K562 treated with DMSO at 1 percent for 48 hours (cell line): Measurements from ENCODE around the gene CCDC78. TPM values are rescaled to one million over a fixed set of nuclear protein-coding genes. Genes with fewer than 3 reads are reported as not detected.

Experiments used
- total RNA-seq: library from RNA; unstranded; fragments of 300-600 nt; gene quantifications from 2 replicates; pipeline ENCODE4 v1.2.3, GENCODE V29; 2022; ENCODE audit warnings: low replicate concordance; ENCODE audit errors: extremely low read depth

Gene CCDC78
- not detected in 2 replicates for total RNA-seq

DNA sequence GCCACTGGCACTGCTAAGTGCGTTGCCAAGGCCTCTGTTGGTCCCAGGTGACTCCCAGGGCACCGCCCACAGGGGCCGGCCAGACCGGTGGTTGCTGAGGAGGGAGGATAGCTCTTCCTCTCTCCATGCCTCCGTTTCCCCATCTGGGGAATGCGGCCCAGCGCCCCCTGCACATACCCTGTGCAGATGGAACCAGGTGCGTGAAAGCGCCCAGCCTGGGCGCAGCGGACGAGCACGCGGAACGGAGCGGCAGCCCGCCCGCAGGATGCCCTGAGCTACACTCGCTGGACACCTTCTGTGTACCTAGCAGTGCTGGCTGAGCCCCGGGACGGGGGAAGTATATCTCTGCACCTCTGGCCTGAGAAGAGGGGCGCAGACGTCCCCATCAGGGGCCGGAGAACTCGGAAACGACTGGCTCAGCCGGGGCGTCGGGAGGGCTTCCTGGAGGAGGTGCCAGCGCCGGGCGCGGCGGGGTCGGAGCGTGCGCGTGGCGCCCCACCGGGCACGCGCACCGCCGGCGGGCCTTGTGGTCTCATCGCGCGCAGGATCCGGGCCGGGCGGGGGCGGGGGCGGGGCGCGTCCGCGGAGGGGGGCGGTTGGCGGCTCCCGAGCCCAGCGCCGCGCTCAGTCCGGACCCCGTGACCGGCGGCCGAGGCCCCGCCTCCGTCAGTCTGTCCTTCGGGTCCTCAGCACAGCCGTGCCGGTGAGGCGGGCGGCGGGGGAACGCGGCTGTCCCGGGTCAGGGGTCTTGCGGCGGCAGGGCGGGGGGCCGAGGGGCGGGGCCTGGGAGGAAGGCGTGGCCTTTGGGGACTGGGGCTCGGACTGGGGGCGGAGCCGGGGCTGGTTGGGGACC lies at the start of gene CCDC78, which contains the start of gene HAGHL:
Gene CCDC78, minus strand, starts transcription at position 6 of the 853 bp plus-strand sequence. CDS start 76 bp downstream, outside the sequence.
Gene HAGHL, plus strand, starts transcription at position 669 of the 853 bp plus-strand sequence. CDS start 404 bp downstream, outside the sequence.

DNA sequence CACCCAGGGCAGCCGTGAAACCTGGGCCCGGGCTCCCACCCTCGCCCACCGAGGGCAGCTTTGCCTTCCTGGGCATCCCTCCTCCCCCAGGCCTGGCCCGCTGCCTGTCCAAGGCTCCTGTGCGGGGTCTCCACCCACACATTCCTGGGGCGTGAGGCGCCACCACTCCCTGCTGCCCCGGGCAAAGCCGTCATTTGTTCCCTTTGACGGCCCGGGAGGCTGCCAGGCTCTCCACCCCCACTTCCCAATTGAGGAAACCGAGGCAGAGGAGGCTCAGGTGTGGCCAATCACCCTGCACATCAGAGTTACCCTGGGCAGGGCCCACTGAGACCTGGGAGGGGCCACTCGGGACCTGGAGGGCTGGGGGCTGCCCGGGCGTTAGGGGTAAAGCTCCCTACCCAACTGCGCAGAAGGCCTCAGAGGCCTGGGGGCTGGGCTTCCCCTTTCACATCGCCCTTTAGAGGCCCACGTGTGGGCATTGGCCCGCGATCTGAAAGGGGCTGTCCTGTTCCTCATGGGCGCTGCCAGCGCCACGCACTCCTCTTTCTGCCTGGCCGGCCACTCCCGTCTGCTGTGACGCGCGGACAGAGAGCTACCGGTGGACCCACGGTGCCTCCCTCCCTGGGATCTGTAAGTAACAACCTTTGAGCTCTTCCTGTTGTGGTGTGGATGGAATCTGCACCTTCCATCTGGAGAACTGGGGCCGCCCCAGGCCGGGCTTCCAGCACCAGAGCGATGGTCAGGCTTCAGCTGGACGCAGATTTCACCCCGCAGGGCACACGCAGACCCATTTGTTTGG lies 34.5 kb upstream of the CCDC78 start, which contains the start of gene MSLN:
Gene MSLN, plus strand, starts transcription at position 190 of the 799 bp plus-strand sequence. CDS start 1,947 bp downstream, outside the sequence.

DNA sequence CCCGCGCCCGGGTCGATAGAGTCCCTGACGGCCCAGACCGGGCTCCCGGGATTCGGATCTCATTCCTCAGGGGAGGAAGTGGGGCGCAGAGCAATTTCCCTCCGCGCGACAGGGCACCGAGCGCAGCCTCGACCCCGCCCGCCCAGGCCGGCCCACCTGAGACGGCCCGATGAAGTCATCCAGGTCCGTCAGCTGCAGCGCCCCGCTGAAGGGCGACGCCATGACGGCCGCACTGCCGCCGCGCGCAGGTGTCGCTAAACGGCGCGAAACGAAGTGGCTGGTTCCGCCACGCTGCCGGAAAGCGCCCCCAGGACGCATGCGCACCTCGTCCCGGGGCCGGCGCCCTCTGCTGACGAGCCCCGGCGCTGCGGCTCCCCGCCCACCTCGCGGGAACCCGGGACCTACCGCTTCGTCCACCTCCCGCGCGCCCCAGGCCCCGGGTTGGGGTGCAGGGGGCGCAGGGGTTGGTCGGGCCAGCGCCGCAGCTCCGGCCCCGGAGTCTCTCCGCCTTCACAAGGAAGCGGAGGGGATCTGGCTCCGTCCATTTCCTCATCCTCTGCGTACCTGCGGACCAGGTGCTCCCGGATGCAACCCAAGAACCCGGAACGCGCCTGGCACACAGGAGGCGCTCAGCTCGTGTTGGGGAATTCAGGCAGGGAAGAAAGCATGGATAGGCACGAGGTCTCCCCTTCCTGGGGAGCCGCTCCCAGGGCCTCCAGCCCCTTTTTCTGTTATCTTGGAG lies 14.7 kb upstream of the CCDC78 start, which contains the start of gene CIAO3:
Gene CIAO3, minus strand, starts transcription at position 234 of the 742 bp plus-strand sequence. Its CDS starts 12 bp downstream, at position 222.

DNA sequence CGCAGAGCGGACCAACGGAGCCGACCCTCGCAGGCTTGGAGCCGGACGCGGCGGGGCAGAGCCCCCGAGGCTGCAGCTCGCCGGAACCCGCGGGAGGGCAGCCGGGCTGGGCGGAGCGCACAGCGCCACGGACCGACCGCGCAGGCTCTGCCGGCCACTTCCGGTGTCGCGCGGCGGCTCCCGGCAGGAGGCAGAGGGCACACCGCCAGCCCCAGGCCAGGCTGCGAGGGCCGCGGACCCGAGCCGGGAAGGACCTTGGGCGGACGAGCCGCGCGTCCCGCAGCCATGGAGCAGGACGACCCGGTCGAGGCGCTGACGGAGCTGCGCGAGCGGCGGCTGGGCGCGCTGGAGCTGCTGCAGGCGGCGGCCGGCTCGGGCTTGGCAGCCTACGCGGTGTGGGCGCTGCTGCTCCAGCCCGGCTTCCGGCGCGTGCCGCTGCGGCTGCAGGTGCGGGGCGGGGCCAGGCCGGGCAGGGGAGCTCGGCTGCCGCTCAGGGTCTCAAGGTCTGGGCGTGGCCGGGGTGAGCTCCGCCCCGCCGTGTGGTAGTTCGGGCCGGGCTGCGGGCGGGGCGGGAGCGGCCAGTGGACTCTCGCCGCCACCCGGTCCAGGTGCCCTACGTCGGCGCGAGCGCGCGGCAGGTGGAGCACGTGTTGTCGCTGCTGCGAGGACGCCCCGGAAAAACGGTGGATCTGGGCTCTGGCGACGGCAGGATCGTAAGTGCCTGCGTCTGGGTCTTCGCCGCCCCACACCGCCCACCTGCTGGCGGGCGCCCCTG lies 5.1 kb downstream of the CCDC78 start, which contains the start of gene ANTKMT:
Gene ANTKMT, plus strand, starts transcription at position 157 of the 775 bp plus-strand sequence. Its CDS starts 129 bp downstream, at position 286.

DNA sequence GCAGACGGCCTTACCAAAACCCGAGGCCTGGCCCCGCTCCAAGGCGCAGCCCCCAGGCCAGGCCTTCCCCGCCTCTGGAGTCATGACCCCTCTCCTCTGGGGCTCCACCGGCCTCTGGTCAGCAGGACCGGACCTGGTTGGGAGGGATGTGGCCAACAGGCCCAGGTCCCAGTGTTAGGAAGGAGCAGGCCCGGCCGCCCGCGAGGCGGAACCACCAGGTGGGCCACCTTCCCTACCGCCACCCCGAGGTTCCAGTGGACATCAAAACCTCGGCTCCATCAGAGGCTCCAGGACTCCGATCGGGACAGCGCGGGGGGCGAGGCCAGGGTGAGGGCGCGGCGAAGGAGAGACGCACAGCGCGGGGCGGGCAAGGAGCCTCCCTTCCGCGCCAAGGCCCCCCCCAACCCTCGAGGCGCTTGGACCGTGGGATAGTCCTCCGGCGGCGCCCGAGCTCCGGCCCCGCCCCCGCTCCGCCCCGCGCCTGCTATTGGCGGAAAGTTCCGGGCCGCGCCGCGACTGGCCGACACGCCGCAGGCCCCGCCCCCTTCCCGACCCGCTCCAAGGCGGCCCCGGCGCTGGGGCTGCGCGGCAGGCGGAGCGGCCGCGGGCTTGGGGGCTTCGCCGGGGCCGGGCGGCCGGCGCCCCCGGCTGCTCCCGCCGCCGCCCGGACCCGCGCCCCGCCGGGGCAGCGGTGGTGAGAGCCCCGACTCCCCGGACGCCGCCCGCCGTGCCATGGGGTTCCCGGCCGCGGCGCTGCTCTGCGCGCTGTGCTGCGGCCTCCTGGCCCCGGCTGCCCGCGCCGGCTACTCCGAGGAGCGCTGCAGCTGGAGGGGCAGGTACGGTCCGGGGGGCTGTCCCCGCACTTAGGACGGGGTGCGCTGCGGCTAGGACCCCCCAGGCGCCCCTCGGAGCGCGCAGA lies 11.4 kb downstream of the CCDC78 start, which contains the start of gene METRN:
Gene METRN, plus strand, starts transcription at position 561 of the 919 bp plus-strand sequence. Its CDS starts 172 bp downstream, at position 733.

DNA sequence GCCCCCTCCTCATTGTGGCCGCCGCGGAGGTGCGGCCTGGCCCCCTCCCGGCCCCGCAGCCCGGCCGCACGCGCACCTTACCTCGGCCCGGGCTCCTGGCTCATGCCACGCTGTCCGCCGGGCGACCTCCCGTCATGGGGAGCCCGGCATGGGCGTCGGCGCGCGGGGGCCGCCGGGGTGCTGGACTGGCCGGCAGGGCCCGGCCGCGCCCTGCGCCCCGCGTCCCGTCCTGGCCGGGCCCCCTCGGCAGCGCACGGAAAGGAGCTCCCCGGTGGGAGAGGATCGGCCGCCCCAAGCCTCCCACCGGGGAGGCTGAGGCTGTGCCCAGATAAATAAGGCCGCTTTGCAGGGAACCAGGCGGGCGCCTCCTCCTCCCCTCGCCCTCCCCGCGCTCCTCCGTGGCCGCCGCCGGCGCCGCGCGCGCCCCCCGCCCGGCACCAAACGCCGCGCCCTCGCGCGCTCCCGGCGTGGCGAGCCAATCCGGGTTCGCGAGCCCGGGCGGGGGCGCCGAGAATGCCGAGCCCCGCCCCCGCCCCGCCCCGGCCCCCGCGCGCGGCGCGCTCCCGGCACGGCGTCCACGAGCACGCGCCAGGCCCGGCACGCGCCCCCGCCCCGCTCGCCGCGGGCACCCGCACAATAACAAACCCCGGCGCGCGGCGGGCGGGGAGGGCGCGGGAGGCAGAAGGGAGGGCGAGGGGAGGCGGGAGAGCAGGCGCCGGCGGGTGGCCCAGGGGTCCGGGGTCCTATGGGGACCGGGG lies 20.6 kb downstream of the CCDC78 start, which contains the start of gene FBXL16:
Gene FBXL16, minus strand, starts transcription at position 371 of the 758 bp plus-strand sequence. CDS start 8,396 bp downstream, outside the sequence.

DNA sequence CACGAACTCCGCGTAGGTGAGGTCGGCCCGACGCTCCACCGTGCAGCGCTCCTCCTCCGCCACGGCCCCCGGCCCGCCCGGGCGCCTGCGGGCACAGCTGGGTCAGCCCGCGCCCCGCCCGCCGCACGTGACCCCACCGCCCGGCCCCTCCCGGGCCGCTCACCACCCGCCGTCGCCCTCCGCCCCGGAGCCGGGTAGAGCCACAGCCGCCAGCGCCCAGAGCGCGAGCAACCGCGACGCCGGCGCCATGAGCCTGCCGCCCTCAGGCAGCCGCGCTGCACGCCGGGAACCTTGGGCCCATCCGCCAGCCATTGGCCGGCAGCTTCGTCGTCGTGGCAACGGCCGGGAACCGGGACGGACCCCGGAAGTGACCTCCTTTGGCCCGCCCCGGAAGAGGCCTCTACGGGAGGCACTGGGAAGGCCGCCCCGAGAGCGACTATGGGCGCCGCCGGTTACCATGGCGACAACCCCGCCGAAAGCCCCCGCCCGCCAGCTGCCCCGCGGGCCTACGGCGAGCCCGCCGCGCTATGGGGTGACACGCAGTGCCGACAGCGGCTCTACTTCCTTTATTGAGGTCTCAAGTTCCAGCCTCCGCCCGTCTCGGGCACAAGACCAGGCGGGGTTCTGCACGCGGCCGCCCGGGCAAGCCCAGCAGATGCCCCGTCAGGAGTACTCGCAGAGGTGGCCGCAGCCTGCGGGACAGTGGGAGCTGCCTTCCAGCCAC lies 42.0 kb downstream of the CCDC78 start, which contains the start of gene JMJD8:
Gene JMJD8, minus strand, starts transcription at position 264 of the 724 bp plus-strand sequence. Its CDS starts 15 bp downstream, at position 249.

DNA sequence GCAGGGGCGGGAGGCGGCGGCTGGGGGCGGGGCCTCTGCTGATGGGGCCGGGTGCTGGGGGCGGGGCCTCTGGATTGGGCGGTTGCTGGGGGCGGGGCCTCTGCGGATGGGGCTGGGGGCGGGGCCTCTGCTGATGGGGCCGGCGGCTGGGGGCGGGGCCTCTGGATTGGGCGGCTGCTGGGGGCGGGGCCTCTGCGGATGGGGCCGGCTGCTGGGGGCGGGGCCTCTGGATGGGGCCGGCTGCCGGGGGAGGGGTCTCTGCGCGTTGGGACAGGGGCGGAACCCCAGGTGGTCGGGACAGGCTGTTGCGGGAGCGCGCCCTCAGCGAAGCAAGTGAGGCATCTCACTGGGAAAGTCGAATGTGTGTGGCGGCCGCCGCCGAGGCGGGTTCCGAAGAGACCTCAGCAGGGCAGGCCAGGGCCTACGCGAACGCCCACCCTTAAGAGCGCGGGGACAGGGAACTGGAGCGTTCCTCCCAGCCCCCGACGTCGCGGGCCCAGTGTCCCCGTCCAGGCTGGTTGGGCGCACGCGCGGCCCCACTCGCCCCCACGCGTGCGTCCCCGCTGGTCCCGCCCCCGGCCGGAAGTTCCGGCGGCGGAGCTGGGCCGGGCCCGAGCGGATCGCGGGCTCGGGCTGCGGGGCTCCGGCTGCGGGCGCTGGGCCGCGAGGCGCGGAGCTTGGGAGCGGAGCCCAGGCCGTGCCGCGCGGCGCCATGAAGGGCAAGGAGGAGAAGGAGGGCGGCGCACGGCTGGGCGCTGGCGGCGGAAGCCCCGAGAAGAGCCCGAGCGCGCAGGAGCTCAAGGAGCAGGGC lies 46.2 kb downstream of the CCDC78 start, which contains the start of gene STUB1:
Gene STUB1, plus strand, starts transcription at position 597 of the 811 bp plus-strand sequence. Its CDS starts 116 bp downstream, at position 713.

DNA sequence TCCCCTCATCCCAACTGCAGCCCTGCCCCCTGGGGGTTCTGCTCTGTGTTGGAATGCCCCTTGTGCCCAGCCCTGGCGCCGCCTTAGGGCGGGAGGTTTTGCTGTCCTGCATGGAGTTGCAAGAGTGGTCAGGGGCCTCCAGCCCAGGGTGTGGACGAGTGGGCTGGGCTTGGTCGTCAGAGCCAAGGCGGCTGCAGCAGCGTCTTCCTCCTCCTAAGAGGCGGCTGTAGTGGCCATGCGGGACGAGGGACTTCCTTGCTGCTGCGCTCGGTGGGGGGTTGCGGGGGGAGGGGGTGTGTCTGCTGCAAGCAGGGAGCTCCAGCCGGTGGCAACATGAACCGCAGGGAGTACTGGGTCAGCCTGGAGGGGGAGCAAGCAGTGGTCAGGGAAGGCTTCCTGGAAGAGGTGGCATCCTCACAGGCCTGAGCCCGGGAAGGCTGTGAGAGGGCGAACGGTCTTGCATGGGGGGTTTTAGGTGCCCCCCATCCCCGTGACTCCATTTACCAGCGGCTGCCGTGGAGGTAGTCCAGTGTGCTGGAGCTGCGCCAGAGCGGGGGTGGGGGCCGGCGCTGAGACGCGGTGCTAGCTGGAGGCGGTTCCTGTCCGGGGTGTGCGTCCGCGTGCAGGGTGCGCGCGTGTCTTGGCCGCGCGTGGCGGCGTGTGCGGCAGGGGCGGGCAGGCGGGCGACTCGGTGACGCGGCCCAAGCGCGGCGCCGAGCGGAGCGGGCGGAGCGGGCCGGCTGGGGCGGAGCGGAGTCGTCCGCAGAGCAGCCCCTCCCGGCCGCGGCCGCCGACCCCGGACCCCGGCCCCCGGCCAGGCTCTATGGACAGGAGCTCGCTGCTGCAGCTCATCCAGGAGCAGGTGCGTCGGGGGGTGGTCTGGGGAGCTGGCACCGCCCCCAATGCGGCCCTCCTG lies 51.0 kb downstream of the CCDC78 start, which contains the start of gene RHBDL1:
Gene RHBDL1, plus strand, starts transcription at position 704 of the 916 bp plus-strand sequence. Its CDS starts 120 bp downstream, at position 824.

Other genes with a start within 250 kb of the CCDC78 start
- not detected in 2 replicates for gene CAPN15, start 198.7 kb downstream of the CCDC78 start, total RNA-seq
- not detected in 2 replicates for gene PRR35, start 166.0 kb downstream of the CCDC78 start, total RNA-seq
- gene NHLRC4, start 159.4 kb downstream of the CCDC78 start, total RNA-seq: not detected in 2 replicates
- 359 TPM in 1 of 2 replicates, not detected in the other for gene PIGQ, start 156.5 kb downstream of the CCDC78 start, total RNA-seq
- gene RAB40C, start 136.4 kb downstream of the CCDC78 start, total RNA-seq: not detected in 2 replicates
- gene WFIKKN1, start 95.5 kb downstream of the CCDC78 start, total RNA-seq: not detected in 2 replicates
- gene METTL26, start 90.1 kb downstream of the CCDC78 start, total RNA-seq: not detected in 2 replicates
- gene MCRIP2, start 84.6 kb downstream of the CCDC78 start, total RNA-seq: not detected in 2 replicates
- not detected in 2 replicates for gene WDR90, start 77.1 kb downstream of the CCDC78 start, total RNA-seq
- not detected in 2 replicates for gene RHOT2, start 58.3 kb downstream of the CCDC78 start, total RNA-seq
- not detected in 2 replicates for gene RHBDL1, start 50.8 kb downstream of the CCDC78 start, total RNA-seq
- gene STUB1, start 46.0 kb downstream of the CCDC78 start, total RNA-seq: not detected in 2 replicates
- gene JMJD8, start 42.1 kb downstream of the CCDC78 start, total RNA-seq: not detected in 2 replicates
- gene WDR24, start 36.0 kb downstream of the CCDC78 start, total RNA-seq: not detected in 2 replicates
- not detected in 2 replicates for gene FBXL16, start 20.6 kb downstream of the CCDC78 start, total RNA-seq
- not detected in 2 replicates for gene METRN, start 11.3 kb downstream of the CCDC78 start, total RNA-seq
- not detected in 2 replicates for gene ANTKMT, start 5.3 kb downstream of the CCDC78 start, total RNA-seq
- not detected in 2 replicates for gene HAGHL, start 663 bp upstream of the CCDC78 start, total RNA-seq
- gene CIAO3, start 14.6 kb upstream of the CCDC78 start, total RNA-seq: not detected in 2 replicates
- gene MSLN, start 34.3 kb upstream of the CCDC78 start, total RNA-seq: not detected in 2 replicates
- gene RPUSD1, start 61.9 kb upstream of the CCDC78 start, total RNA-seq: not detected in 2 replicates
- not detected in 2 replicates for gene CHTF18, start 62.2 kb upstream of the CCDC78 start, total RNA-seq
- not detected in 2 replicates for gene GNG13, start 74.3 kb upstream of the CCDC78 start, total RNA-seq
- gene LMF1, start 244.5 kb upstream of the CCDC78 start, total RNA-seq: not detected in 2 replicates